Measurements from ENCODE around the gene COL9A2. TPM values are rescaled to one million over a fixed set of nuclear protein-coding genes. Genes with fewer than 3 reads are reported as not detected.

COL9A2 gene
- total RNA-seq, 1 donor from 2014 or later = 4.6 TPM

- no peak overlapping the region for H3K4me3 ChIP-seq (ENCODE audit: low read depth, low read length)
- no peak for TF ChIP-seq CTCF (conservative IDR thresholded peaks at IDR 0.05; ENCODE audit: low read depth, low read length)
- DNase-seq (ENCODE audit: low read depth) = peak; percentile 50
Observed at GRCh38 chr1:40309374-40310128, 7.5 kb downstream of the COL9A2 start.

GRCh38 chr1:40308036-40308727, 8.9 kb downstream of the COL9A2 start:
- H3K4me3 ChIP-seq (ENCODE audit: low read depth, low read length) = no peak overlapping the region
- no peak for DNase-seq (ENCODE audit: low read depth)
- no peak for TF ChIP-seq CTCF (conservative IDR thresholded peaks at IDR 0.05; ENCODE audit: low read depth, low read length)

- H3K4me3 ChIP-seq (ENCODE audit: low read depth, low read length) = no peak overlapping the region
- DNase-seq (ENCODE audit: low read depth) = no peak
- no peak for TF ChIP-seq CTCF (conservative IDR thresholded peaks at IDR 0.05; ENCODE audit: low read depth, low read length)
Observed at GRCh38 chr1:40307186-40307585, 9.9 kb downstream of the COL9A2 start.

GRCh38 chr1:40306296-40306695, 10.8 kb downstream of the COL9A2 start:
- no peak for DNase-seq (ENCODE audit: low read depth)
- H3K4me3 ChIP-seq (ENCODE audit: low read depth, low read length) = no peak overlapping the region
- TF ChIP-seq CTCF (conservative IDR thresholded peaks at IDR 0.05; ENCODE audit: low read depth, low read length) = no peak

GRCh38 chr1:40305871-40306270, 11.2 kb downstream of the COL9A2 start:
- H3K4me3 ChIP-seq (ENCODE audit: low read depth, low read length) = no peak overlapping the region
- TF ChIP-seq CTCF (conservative IDR thresholded peaks at IDR 0.05; ENCODE audit: low read depth, low read length) = no peak
- DNase-seq (ENCODE audit: low read depth) = no peak

- no peak overlapping the region for H3K4me3 ChIP-seq (ENCODE audit: low read depth, low read length)
- TF ChIP-seq CTCF (conservative IDR thresholded peaks at IDR 0.05; ENCODE audit: low read depth, low read length) = peak; percentile 47
- no peak for DNase-seq (ENCODE audit: low read depth)
Observed at GRCh38 chr1:40305451-40305850, 11.6 kb downstream of the COL9A2 start.
